HG03432 (cell line): ENCODE measurements around the gene ATXN2.
"Not testable (repeated sequence)": the region's sequence is repeated elsewhere in the genome, so short reads cannot be mapped to it uniquely, and the experiment has no call there.

Source experiments
- ATAC-seq: cut with Tn5 transposase; IDR thresholded peaks from one replicate; pipeline ENCODE4 v1.9.1; 2021; ENCODE audit warnings: mild to moderate bottlenecking, moderate library complexity; ENCODE audit not compliant: unreplicated experiment

The ATXN2 gene

DNA sequence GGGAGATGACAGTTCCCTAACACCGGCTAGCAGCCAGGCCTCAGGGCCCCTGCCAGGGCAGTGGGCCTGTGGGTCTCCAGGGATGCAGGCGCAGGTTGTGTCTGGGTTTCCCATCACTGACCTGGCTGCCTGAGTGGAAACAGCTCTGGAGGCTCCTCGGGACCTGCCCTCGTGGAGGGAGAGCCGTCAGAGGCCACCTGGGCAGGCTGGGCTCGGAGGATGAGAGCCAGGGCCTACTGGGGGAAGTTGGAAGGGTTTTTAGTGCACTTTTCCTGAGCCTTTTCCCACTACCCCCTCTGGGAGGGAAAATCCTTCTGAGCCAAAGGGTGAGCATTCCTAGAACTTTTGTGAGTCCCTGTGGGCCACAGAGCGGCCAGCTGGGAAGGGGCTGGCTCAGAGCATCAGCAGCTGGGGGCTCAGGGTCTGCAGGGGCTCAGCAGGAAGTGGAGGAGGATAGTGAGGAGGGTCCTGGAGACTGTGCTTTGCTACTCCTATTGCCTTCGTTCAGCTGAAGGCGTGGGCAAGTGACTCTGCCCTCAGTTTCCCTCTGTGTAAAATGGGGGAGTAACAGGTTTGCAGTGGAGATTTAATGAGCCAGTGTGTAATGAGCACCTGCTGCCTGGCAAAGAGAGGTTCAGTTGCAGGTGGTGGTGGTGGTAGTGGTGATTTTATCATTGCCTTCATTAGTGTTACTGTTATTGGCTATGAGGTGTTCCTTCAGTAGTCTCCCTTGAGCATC, 191.6 kb downstream of the ATXN2 start:
- no peak for ATAC-seq

DNA sequence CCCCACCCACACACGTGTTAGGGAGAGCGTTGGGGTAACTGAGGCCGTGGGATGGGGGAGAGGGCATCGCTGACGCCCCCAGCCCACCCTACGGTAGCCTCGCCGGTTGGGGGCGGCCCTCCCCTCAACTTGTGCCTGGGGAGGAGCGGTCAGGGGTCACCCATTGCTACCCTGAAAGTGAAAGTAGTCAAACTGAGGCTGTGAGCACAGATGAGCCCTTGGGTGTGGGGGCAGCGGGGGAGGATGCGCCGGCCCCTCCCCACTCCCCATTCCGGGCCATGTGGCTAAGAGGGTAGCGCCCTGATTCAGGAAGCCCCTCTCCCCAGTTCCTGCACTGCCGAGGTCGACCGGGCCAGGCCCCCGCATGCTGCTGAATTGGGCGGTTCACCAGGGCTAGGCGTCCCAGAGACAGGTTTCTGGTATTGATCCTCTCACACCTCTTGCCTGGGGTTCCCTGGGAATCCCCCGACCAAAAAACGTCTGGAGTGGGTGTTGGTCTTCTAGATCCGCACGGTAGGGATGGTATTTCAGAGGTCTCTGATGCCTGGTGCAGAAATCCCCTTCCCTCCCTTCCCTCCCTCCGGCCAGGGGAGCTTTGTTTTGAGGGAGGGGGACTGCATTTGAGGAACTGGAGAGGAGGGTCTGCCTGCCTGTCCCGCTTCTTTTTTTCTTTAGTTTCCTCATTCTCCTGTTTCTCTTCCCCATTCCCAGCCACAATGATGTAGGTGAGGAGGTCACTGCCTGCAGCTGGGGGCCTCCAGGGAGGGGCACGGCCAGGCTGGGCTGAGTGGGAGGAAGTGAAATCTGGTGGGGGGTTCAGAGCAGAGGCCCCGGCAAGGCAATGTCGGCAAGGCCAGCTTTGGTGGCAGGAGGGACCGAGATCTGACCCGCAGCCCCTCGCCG, 192.4 kb downstream of the ATXN2 start:
- ATAC-seq, result no peak

DNA sequence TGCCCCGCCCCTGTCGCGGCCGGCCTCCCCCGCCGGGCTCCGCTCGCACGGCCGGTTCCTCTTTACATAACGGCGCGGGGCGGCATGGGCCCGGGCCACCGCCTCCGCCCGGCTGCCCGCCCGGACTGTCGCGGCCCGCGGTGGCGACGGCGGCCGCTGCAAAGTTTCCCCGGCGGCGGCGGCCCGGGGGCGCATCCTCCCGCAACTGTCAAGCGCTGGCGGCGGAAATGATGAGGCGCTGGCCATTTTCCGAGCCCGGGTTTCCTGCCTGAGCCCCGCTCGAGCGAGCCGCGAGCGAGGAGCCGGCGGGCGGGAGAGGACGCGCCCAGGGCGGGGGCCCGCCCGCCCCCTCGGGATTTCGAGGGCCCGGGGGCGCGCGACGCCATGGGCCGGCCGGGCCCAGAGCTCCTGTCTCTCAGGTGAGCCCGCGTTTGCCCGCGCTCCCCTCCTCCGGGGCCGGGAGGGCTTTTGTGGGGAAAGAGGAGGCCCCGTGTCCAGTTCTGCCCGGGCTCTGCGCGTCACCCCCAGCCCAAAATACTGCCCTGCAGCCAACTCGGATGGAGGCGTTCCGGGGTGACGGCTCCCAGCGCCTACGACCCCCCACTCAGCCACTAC, 193.1 kb downstream of the ATXN2 start, which contains the start of gene SH2B3:
SH2B3 (plus strand) TSS at position 65 of the 615 bp plus-strand sequence. CDS start 12,223 bp downstream, outside the sequence.
- ATAC-seq, result peak; percentile 12

DNA sequence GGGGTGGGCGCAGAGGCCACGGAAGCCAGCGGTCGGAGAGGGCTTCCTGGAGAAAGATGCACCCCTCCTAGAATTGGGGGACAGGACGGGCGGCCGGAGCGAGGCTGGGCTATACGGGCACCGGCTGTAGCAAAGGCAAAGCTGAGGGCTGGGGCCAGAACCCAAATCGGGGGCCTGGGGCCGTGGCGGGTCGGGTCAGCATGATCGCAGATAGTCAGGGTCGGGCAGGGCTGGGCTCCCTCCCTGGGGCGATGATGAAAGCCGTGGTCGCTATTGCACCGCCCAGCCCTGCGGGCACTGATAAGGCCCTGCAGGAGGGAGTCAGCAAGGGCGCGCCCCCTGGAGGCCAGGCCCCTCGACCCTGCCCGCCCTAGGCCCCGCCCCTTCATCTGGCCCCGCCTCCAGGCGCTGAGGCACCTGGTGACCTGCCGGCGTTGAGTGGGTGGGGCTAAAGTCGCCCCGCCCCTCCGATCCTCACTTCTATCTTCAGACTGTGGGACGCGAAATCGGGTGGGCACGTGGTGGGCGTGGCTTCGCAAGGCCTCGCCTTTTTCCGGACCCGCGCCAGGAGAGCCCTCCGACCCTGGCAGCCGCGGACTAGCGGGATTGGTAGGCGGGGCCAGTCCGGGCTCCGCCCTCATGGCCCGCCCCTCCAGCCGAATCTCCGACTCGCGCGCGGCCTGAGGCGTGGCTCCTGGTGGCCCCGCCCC, 193.8 kb downstream of the ATXN2 start:
- peak; percentile 65 for ATAC-seq

DNA sequence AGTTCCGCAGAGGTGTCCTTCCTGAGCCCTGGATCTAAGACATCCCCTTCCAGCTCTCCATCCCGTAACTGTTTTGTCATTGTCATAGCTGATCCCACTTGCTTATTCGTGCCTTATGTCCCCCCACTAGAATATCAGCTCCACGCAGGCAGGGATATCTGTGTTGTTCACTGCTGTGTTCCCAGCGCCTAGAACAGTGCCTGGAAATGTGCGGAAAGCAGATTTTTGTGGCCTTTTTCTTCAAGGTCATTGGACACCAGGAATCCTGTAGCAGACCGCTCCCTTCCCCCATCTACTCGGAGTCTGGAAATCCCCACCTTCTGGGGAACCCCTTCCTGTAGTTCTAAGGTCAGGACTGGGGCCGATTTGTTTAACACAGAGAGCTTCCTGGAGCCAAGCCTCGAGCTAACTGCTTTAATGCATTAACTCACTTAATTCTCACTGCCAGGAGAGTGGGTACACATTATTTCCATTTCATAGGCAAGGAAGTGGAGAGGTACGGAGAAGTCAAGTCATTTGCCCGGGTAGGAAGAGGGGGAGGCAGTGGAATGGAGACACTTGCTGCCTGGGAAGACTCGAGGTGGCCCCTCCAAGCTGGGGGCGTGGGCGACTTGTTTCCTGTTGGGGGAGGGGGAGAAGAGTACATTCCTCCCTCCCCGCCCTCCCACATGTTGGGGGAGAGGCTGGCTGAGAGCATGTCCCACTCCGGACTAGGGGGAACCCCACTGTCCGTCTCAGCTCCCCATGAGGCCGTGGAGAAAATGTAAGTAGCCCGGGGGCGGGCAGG, 194.6 kb downstream of the ATXN2 start:
- ATAC-seq, result peak; percentile 11

DNA sequence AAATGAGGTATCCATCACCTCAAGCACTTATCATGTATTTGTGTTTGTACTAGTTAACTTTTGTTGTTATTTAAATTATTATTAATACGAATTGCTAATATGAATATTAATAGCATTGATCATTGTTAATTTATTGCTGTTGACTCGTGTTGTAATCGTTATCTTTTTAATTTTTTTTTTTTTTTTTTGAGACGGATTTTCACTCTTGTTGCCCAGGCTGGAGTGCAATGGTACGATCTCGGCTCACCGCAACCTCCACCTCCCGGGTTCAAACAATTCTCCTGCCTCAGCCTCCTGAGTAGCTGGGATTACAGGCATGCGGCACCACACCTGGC, 196.7 kb downstream of the ATXN2 start:
- not testable (repeated sequence) for ATAC-seq
